Measurements from ENCODE around the gene UNC45A.

Gene UNC45A

GRCh38 chr15:90946538-90946937 lies 11.5 kb downstream of the UNC45A start:
- DNase-seq = no peak

- no peak for DNase-seq
These were observed 12.0 kb downstream of the UNC45A start for GRCh38 chr15:90946941-90947576.

- no peak for DNase-seq
These were observed 12.7 kb downstream of the UNC45A start for GRCh38 chr15:90947577-90948357.

- DNase-seq = no peak
These were observed 13.4 kb downstream of the UNC45A start for GRCh38 chr15:90948506-90948905.

- no peak for DNase-seq
These were observed 15.0 kb downstream of the UNC45A start for GRCh38 chr15:90949979-90950675.

- DNase-seq = no peak
These were observed 15.6 kb downstream of the UNC45A start for GRCh38 chr15:90950676-90951075.

GRCh38 chr15:90952901-90953677 lies 18.0 kb downstream of the UNC45A start:
- DNase-seq = no peak

GRCh38 chr15:90953947-90954711 lies 19.0 kb downstream of the UNC45A start:
- DNase-seq = no peak

- DNase-seq = peak; percentile 97
These were observed 19.9 kb downstream of the UNC45A start, which contains the start of gene RCCD1 for GRCh38 chr15:90954712-90955623. Gene RCCD1, plus strand, starts transcription at chr15:90954884. Its CDS starts 1,851 bp downstream, at chr15:90956735.

GRCh38 chr15:90955624-90956273 lies 20.7 kb downstream of the UNC45A start:
- DNase-seq = no peak

GRCh38 chr15:90956274-90957030 lies 21.4 kb downstream of the UNC45A start:
- DNase-seq = peak; percentile 82

GRCh38 chr15:90957031-90957790 lies 22.1 kb downstream of the UNC45A start:
- DNase-seq = no peak

GRCh38 chr15:90957791-90958190 lies 22.7 kb downstream of the UNC45A start:
- no peak for DNase-seq

- DNase-seq = no peak
These were observed 24.0 kb downstream of the UNC45A start for GRCh38 chr15:90959028-90959595.

- no peak for DNase-seq
These were observed 24.8 kb downstream of the UNC45A start for GRCh38 chr15:90959894-90960293.

GRCh38 chr15:90960298-90961091 lies 25.4 kb downstream of the UNC45A start:
- DNase-seq = no peak

- no peak for DNase-seq
These were observed 26.9 kb downstream of the UNC45A start for GRCh38 chr15:90962021-90962420.

- no peak for DNase-seq
These were observed 31.2 kb downstream of the UNC45A start for GRCh38 chr15:90966262-90966661.
